GM19397 (cell line): ENCODE measurements around the gene UBE2J1.

Source experiments
- ATAC-seq: cut with Tn5 transposase; IDR thresholded peaks from one replicate; pipeline ENCODE4 v1.9.1; 2021; ENCODE audit warnings: mild to moderate bottlenecking, moderate library complexity; ENCODE audit not compliant: unreplicated experiment

The UBE2J1 gene

DNA sequence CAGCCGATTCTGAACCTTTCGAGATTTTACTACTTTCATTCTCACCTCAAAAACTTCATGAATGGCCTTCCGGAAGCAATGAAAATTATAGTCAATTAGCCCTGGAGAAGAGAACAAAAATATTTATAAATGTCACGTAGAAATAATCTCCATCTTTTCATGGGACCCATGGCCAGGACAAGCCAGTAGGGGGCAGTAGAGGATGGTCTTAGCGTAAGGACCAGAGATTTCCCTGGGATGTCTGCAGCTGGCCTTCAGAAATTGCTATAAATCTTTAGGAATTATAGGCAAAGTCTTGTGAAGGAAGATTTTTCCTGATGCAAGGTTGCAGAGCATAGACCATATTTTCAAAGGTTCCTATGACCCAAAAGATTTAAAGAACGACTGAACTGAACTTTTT, 15.6 kb upstream of the UBE2J1 start:
- no peak for ATAC-seq

DNA sequence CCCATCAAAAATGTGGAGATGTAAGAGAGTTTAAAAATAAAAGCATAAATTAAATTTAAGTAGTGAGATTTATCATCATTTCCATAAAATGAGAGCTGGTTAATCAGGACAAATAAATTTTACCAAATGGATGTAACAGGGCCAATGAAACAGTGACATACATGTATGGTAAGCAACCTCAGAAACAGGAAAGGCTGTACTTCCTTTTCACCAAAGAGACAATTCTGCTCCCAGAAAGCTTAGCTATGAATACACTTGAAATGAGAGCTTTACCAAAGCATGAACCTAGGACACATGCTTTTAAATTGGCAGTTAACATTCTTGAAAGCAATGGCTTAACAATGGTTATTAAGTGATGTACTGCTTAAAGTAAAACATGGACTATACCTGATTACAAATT, 12.1 kb upstream of the UBE2J1 start:
- ATAC-seq: no peak

DNA sequence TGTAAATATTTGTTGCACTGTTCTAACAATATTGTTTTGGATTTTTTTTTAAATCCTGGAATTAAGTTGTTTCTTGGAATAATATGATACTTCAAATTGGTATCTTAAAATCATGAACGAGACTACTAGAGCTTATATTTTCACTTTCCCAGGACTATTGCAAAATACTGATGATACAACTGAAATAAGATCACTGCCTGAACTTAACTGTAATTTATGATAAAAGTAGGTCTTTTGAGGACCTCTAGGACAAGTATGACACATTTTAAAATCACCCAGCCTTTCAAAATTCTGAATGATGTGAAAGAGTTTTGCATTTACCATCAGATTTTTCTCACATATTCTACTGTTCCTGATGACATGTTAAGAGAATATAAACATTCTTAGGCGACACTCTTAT, 8.6 kb upstream of the UBE2J1 start:
- ATAC-seq: no peak

DNA sequence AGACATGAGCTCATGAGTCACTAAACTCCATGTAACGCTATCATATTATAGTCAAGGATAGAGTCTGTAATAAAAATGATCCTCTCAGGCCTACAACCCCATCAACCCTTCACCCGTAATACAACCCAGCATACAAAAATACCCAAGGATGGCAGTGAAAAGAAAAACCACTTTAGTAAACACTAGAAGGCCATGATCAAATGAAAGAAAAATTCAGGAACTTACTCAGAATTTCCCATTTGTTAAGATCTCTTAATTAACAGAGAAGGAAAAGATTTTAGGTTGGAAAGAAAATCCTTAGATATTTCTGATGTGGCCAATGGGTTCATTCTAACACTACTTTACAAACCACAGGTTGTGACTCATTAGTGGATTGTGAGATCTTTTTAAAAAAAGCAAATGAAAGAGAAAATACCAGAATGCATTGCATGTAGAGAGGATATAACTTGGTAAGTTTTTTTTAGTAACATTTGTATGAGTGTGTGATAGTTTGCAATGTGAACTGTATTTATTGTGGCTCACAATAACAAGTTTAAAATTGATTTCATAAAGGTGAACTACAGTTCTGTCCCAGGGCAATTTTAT, 8.0 kb upstream of the UBE2J1 start:
- ATAC-seq: no peak

DNA sequence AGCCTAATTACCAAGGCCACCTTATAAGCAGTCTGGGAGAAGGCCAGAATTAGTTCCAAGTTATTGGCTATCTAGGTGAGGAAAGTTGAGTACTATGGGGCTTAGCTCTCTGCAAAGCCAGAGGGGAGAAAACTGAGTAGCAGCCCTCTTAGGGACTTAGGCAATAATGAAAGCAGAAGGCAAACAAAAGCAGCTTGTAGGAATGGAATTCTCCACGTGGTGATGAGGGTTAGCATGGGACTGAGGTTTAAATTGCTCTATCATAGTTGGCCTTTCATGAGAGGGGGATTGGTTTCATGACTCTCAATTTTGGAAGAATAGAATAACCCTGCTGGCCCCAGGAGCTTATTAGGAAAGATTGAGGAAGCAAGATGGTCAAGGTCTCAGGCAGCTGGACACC, 7.0 kb upstream of the UBE2J1 start:
- ATAC-seq: no peak

DNA sequence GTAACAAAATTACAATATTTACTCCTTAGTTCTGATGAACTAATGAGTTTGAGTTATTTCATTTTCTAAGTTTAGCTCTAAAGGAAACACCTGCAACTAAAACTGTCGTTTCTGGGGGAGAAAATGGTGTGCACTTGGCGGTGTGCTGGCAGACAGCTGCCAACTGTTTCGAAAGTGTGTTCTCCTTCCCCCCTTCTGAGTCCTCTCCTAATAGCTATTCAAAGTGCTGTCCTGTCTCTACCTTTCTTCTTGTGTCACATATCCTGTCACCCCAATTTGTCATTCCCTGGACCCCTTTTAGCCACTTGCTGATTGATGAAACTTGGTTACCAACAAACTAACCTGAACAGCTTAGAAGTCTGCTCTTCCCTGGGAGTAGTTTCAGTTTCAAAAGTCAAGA, 4.9 kb upstream of the UBE2J1 start:
- ATAC-seq: peak; percentile 42

DNA sequence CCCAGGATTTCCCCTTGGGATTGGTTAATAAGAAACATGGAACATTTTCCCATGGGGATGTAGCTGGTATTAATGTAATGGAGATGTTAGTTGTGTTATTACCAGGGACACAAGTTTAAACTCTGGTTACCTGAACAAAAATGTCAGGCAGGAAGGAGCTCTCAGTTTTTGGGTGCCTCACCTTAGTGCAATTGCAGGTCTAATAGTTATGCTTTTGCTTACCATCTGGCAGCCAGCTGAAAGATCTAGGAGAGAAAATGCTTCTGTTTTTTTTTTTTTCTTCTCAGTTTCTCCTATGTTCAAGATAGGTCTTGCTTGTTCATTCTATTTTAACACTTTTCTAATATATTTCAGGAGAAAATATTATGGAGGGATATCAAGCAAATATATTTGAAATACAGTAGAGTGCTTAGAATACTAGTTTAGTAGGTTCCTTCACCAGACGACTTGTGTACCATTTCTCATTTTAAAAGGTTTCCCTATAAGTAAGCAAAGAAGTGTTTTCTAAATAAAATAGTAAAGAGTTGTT, 4.2 kb upstream of the UBE2J1 start:
- no peak for ATAC-seq

DNA sequence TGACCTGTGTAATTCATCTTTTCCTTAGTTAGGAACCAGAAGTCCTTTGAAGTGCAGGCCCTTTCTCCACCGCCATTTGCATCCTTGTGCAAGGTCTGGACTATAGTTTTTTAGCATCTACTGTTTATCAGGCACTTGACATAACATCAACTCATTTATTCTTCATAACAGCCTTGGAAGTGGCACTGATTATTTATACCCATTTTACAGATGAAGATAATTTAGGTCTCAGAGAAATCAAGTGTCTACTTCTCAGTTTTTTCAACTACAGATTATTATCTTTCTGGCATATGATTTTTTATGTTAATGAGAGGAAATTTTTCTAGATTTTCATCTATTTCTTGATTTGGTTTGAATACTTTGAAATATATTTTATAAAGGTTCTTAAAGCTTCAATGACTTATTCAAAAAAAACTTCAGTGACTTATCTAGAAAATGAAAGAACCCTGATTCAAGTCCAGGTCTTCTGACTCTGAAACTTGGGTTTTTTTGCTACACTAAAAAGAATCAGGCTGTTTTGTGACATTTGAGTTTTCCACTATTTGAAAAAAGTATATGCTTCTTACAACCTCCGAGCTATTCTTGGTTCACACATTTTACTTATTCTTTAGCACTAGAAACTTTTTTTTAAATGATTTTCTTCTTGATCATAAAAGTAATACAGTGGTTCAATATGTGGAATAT, 3.1 kb upstream of the UBE2J1 start:
- no peak for ATAC-seq

DNA sequence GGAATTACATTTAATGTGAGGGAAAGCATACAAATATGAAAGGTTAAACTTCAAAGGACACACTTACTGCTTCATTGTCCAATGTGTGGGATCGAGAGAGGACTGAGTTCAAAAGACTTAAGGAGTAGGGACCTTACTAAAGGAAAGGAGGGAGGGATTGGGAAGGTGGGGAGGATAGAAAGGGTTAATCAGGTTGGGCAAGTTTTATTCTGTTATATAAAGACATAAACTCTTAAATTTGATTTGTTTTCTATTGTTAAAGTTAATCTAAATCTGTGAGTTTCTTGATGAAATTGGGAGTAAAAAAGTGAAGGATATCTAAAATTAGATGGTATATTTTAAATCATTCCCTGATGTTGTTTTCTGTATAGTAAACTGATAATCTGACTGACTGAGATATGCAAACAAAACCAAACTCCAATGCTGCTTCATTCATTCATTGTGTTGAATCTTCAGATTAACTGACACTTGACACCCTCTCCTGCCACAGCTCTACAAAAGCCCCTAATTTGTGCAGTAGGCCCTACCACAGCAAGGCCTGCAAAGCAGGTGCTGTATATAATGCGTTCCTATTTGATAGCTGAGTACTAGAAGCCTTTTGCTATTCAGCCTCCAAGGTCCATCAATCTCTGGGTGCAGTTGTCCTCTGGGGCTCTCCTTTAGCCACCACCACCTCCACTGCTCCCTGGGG, 1.3 kb upstream of the UBE2J1 start:
- ATAC-seq: no peak

DNA sequence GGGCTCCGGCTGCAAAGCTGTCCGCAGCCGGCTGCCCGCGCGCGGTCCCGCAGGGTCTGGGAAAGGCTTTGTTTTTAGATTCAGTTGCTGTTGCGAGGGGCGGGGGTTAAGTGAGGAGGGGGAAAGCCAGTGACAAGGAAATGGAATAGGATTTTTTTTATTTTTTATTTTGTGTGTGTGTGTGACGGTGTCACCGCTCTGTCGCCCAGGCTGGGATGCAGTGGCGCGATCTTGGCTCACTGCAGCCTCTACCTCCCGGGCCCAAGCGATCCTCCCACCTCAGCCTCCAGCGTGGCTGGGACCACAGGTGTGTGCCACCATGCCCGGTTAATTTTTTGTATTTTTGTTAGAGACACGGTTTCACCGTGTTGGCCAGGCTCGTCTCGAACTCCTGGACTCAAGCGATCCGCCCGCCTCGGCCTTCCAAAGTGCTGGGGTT, 615 bp upstream of the UBE2J1 start:
- no peak for ATAC-seq

DNA sequence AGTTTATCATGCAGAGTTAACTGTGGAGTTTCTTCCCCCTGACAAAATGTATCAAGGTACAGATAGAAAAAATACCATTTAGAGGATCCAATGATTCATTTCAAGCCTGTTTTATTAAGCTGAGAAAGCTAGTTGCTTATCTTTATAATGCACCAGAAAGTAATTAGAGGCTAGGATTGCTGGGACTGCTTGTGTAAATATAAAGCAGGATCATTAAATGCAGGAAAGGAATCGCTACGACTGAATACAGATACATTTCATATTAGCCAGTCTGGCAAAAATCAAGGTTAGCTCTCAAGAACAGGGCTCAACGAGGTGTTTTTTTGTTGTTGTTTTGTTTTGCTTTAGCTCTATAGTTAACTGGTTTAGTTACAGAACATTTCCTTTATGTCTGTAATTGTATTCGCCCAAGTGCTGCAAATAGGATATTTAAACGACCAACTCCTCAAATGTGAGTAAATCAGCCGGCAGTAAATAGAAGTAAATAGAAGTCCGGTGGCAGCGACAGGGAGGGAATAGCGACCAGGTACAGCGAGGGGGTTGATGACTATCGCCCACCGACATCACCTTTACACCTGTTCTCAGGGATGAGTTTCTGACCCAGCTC, 748 bp downstream of the UBE2J1 start:
- ATAC-seq: no peak

DNA sequence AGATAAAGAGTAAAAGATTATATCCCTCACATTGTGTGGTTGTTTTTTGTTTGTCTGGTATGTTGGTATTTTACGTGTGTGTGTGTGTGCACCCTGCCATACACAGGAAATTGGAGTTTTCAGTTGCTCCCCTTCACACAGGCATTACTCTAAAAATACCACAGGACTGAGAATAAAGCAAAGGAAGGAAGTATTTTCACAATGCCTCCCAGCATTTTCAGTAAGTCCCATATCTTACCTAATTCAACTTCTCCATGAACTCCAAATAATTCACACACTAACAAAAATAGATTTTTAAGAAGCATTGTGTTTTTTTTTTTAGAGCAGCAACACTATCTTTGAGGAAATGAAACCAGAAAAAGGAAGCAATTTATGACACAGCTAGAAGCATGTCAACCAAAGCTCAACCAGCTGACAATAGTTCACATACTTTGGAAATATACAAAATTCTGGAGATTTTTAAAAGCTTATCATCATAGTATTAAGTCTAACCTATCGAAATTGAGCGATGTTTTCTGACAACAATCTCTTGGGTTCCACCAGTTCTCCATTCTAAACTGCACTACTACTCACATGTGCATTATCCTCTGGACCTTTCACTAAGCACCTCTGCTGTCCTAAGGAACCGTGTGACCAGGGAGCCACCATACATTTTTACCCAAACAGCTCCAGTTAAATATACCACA, 2.1 kb downstream of the UBE2J1 start:
- peak; percentile 27 for ATAC-seq

DNA sequence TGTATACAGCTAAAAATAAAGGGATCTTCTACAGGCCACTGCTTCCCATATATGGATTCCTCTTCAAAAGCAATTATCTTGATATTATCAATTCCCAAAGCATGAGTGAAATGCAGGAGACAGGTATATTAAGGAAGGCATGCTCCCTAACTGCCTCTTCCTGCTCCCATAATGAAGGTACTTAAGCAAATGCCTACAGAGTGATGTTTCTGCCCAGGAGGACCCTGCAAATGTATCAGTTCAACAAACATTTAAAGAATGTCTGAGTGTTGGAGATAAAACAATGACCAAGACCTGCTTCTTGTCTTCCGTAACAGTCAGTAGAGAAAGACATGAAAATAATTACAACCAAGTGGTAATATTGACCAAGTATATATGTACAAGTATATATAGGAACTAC, 4.2 kb downstream of the UBE2J1 start:
- ATAC-seq: no peak

DNA sequence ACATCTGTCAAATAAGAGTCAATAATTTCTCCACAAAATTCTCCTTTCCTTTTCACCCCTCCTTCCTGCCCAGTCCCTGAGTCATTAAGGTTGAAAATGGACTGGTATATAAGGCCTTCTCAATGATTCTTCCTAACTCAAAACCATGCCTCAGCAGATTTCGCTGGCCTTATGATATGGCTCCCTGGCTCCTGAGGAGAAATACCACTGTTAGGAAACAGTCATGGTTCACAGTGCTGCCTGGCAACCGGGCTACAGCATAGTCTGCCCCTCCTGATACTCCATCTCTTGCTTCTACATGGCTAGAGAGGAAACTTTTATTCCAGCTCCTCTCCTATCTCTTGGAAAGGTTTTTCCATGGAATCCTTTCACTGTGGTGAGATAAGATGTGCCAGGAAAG, 4.7 kb downstream of the UBE2J1 start:
- no peak for ATAC-seq

DNA sequence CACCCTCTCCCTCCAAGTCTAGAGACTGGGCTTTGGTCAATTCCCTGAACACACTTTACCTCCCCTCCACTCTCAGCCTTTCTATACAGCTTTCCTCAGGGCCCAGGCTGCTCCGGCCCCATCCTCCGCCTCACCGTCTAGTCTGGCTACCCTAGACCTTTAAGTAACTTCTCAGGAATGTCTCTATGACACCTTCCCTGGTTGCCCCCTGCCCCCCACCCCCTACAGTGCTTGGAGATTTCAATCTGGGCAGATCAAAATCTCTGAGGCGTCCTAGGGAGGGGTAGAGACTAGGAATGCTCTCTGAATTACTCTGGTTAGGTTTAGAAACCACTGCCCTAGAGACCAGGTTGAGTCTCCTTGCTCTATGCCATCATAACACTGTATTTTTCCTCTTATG, 6.1 kb downstream of the UBE2J1 start:
- no peak for ATAC-seq

DNA sequence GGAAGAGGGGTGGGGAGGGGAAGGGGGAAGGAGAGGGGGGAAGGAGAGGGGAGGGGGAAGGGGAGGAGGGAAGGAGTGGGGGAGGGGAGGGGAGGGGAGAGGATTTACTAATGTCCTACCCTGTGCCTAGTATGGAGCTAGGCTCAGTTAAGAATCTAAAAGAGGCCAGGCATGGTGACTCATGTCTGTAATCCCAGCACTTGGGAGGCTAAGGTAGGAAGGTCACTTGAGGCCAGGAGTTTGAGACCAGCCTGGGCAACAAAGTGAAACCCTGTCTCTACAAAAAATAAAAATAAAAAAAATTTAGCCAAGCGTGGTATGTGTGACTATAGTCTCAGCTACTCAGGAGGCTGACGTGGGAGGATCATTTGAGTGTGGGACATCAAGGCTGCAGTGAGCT, 13.0 kb downstream of the UBE2J1 start:
- ATAC-seq: no peak

DNA sequence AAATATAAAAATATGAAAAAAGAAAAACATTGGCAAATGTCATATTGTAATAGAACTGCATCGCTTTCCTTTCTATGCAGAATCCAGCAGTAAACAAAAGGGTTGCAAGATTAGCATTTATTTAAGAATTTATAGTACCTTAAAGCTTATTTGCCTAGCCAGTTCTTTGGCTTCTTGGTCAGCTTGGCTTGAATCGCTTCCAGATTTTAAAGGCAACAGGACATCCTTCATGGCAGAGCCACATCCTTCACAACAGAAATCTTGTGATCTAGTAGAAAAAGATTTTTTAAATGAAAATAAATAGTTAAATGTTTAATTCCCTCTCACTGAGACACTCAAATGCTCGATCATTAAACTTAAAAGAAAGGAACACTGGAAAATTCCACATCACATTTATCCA, 17.4 kb downstream of the UBE2J1 start:
- no peak for ATAC-seq

DNA sequence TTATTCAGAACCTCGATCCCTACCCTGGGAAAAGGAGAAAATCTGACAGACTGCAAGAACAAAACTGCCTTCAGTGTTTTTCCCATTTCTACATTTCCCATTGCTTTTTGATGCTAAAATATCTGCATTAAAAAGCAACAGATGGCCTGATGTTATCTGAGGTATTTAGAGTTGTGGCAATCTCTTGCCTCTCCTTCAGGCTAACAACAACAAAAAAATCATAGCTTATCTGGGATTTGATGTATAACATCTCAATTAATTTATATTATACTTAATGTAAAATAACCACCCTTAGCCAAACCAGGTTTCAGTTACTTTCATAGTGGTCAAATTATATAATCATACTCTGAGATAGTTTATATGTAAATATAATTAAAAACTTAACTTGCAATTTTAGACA, 21.6 kb downstream of the UBE2J1 start:
- ATAC-seq: no peak

DNA sequence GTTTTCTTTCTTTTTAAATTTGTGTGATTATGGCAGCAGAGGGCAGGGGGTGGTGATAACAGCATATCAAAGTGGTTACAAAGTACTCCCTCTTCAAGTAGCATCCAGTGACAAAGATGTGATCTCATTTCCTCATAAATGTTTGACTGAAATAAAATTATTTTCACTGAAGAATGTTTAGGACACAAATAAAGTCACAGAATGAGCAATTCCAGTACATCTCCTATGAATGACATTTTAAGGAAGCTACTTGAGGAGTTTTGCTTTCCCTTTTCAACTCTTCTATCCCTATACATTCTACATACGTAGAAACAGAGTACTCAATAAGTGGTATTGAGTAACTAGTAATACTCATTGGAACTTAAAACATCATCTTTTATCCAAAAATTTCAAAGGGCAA, 23.5 kb downstream of the UBE2J1 start:
- ATAC-seq: no peak

DNA sequence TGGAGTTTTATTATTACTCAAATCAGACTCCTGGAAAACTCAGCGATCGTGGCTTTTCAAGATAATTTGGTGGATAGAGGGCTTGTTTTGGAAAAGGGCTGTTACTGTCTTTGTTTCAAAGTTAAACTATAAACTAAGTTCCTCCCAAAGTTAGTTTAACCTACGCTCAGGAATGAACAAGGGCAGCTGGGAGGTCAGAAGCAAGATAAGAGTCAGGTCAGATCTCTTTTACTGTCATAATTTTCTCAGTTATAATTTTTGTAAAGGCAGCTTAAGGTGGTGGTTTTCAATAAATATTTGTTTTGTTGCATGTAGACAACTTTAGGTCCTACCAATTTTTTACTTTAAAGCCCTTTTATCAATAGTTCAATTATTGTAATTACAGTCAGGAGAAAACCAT, 28.2 kb downstream of the UBE2J1 start:
- ATAC-seq: no peak

DNA sequence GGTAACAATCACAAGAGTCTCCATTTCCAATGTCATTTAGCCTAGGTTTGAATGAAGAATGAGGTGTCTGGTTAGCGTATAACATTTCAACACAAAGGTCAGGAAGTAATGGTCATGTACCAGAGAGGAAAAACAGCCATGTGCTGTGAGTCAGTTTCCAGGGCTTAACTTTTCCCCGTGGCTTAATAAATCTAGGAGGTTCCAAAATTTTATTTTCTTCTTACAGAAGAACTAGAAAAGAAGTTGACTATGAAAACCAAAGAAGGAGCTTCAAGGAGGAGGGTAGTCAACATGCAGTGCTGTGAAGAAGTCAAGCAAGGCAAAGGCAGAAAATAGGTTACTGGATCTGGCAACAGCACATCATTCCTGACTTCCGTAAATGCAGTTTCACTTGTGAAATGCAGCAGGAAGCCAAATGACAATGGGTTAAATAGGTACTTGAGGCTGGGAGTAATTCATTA, 29.0 kb downstream of the UBE2J1 start:
- no peak for ATAC-seq
